Stromal cell of bone marrow (primary cell): ENCODE results near the gene CACHD1.

ENCODE experiments used
- DNase-seq: peaks from one replicate; pipeline ENCODE4 v3.0.0-alpha.2; 2012; ENCODE audit warnings: low read depth

Gene CACHD1

GRCh38 chr1:64550510-64550909, 80.6 kb downstream of the CACHD1 start:
- no peak for DNase-seq

GRCh38 chr1:64550946-64551605, 81.1 kb downstream of the CACHD1 start:
- peak; percentile 13 for DNase-seq

GRCh38 chr1:64553285-64553684, 83.4 kb downstream of the CACHD1 start:
- no peak for DNase-seq

GRCh38 chr1:64555947-64556346, 86.0 kb downstream of the CACHD1 start:
- no peak for DNase-seq

- no peak for DNase-seq
Observed at GRCh38 chr1:64561993-64562392, 92.1 kb downstream of the CACHD1 start.

- no peak for DNase-seq
Observed at GRCh38 chr1:64563958-64564565, 94.1 kb downstream of the CACHD1 start.

GRCh38 chr1:64564891-64565290, 95.0 kb downstream of the CACHD1 start:
- no peak for DNase-seq

GRCh38 chr1:64567426-64568170, 97.7 kb downstream of the CACHD1 start:
- no peak for DNase-seq

- DNase-seq: no peak
Observed at GRCh38 chr1:64568171-64568450, 98.2 kb downstream of the CACHD1 start.

GRCh38 chr1:64569411-64569810, 99.5 kb downstream of the CACHD1 start:
- DNase-seq: no peak

GRCh38 chr1:64570267-64570855, 100.4 kb downstream of the CACHD1 start:
- DNase-seq: no peak

GRCh38 chr1:64572222-64572900, 102.4 kb downstream of the CACHD1 start:
- no peak for DNase-seq

- DNase-seq: no peak
Observed at GRCh38 chr1:64574301-64574700, 104.4 kb downstream of the CACHD1 start.

- no peak for DNase-seq
Observed at GRCh38 chr1:64575881-64576676, 106.2 kb downstream of the CACHD1 start.

- no peak for DNase-seq
Observed at GRCh38 chr1:64578270-64578973, 108.5 kb downstream of the CACHD1 start.

- no peak for DNase-seq
Observed at GRCh38 chr1:64579767-64580166, 109.8 kb downstream of the CACHD1 start.

- DNase-seq: no peak
Observed at GRCh38 chr1:64581135-64581842, 111.4 kb downstream of the CACHD1 start.

- DNase-seq: no peak
Observed at GRCh38 chr1:64581843-64582185, 111.9 kb downstream of the CACHD1 start.

GRCh38 chr1:64584479-64584878, 114.5 kb downstream of the CACHD1 start:
- no peak for DNase-seq

GRCh38 chr1:64588876-64589275, 118.9 kb downstream of the CACHD1 start:
- DNase-seq: no peak

- DNase-seq: no peak
Observed at GRCh38 chr1:64590316-64590715, 120.4 kb downstream of the CACHD1 start.
